HG02870 (cell line): ENCODE data around the gene TMEM243.
"Not testable (repeated sequence)": the region's sequence is repeated elsewhere in the genome, so short reads cannot be mapped to it uniquely, and the experiment has no call there.

Source experiments
- ATAC-seq: cut with Tn5 transposase; IDR thresholded peaks from one replicate; pipeline ENCODE4 v1.9.1; 2021; ENCODE audit warnings: mild to moderate bottlenecking, moderate library complexity; ENCODE audit not compliant: unreplicated experiment

TMEM243 gene, protein sequence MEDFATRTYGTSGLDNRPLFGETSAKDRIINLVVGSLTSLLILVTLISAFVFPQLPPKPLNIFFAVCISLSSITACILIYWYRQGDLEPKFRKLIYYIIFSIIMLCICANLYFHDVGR

DNA sequence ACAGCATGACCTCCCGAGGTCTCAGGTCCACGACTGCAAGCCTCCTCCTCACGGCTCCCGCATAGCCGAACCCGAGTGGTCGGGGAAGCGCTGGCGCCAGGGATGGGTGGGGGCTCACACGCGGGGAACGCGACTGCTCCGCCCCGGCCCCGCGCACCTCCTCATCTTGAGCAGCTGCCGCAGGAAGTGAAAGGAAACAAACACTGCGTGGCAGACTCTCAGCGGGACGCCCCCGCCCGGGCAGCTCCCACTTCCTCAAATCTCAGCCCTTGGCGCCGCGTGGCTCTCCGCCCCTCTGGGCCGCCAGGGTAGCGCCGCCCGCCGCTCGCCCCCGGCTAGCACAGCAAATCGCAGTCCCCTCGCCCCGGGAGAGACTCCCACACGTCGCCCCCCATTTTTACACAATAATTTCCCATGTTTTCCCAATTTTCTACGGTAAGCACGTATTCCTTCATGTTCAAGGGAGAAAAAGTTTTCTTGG lies at the start of gene TMEM243:
TSS of gene TMEM243 (minus strand) at position 188 of the 481 bp plus-strand sequence. CDS start 229 bp downstream, outside the sequence.
- peak; percentile 40 for ATAC-seq

DNA sequence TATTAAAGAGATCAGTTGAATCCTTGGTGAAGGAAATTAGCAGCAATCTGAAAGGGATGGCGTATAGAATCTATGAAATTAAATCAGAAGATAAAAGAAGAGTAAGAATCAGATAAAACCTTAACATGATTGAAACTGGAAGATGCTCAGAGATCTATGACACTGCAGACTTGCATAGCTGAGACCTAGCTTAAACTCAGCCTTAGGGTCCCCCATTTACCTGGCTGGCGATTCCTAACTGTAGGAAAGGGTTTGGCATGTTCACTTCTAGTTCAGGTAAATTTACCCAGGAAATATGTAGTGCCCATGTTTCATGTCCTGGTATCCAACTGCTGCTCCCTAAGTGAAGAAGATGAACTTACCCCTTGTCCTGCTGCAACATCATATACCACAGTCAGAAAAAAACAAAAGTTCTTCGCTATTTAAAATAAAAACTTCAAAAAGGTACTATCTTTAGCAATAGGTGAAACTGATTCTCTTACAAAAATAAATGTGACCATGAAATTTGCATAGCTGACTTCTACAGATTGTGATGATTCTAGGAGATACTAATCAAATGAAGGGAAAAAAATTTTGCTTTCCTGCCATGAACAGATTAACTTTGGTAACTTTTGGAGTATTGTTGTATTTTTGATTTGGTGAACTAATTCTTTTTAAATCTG lies 47.8 kb upstream of the TMEM243 start:
- peak; percentile 83 for ATAC-seq

DNA sequence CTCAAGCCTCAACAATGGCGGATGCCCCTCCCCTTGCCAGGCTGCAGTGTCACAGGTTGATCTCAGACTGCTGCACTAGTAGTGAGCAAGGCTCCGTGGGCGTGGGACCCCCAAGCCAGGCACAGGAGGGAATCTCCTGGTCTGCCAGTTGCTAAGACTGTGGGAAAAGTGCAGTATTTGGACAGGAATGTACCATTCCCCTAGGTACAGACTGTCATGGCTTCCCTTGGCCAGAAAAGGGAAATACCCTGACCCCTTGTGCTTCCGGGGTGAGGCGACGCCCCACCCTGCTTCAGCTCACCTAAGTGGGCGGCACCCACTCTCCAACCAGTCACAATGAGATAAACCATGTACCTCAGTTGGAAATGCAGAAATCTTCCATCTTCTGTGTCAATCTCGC lies 44.0 kb upstream of the TMEM243 start:
- ATAC-seq: no peak

DNA sequence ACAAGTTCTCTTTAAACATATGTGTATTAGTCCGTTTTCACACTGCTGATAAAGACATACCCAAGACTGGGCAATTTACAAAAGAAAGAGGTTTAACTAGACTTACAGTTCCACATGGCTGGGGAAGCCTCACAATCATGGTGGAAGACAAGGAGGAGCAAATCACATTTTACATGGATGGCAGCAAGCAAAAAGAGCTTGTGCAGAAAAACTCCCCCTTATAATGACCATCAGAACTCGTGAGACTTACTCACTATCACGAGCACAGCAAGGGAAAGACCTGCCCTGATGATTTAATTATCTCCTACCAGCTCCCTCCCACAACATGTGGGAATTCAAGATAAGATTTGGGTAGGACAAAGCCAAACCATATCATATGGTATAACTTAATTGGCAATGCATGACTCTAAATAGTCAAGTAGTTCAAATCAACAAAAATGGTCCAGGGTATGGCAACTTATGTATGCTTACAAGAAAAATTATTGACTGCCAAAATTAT lies 34.1 kb upstream of the TMEM243 start:
- ATAC-seq: no peak

DNA sequence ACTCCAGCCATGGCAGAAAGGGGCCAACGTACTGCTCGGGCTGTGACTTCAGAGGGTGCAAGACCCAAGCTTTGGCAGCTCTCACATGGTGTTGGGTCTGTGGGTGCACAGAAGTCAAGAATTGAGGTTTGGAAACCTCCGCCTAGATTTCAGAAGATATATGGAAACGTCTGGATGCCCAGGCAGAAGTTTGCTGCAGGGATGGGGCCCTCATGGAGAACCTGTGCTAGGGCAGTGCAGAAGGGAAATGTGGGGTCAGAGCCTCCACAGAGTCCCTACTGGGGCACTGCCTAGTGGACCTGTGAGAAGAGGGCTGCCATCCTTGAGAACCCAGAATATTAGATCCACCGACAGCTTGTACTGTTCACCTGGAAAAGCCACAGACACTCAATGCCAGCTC lies 26.1 kb upstream of the TMEM243 start:
- ATAC-seq: not testable (repeated sequence)

DNA sequence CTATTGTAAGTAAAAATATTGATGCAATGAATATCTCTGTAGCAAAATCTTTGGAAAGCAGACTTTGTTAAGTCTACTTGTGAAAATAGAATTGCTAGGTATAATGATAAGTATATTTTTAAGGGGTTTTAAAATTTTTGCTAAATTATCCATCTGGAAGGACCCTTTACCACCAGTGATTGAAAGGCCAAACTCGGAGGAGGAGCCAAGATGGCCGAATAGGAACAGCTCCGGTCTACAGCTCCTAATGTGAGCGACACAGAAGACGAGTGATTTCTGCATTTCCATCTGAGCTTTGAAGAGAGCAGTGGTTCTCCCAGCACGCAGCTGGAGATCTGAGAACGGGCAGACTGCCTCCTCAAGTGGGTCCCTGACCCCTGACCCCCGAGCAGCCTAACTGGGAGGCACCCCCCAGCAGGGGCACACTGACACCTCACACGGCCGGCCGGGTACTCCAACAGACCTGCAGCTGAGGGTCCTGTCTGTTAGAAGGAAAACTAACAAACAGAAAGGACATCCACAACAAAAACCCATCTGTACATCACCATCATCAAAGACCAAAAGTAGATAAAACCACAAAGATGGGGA lies 19.0 kb upstream of the TMEM243 start:
- not testable (repeated sequence) for ATAC-seq

DNA sequence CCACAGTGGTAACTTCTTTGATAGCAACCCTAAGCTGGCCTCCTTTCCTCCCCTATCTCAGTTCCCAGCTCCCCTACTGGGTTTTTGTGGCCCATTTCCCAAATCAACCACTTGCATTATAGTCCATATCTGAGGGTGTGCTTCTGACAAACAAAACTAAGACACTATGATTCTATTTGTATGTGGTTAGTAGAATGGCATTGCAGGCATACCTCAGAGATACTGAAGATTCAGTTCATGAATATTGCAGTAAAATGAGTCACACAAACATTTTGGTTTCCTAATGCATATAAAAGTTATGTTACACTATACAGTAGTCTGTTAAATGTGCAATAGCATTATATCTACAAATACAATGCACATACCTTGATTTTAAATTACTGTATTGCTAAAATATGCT lies 15.4 kb upstream of the TMEM243 start:
- ATAC-seq: no peak

DNA sequence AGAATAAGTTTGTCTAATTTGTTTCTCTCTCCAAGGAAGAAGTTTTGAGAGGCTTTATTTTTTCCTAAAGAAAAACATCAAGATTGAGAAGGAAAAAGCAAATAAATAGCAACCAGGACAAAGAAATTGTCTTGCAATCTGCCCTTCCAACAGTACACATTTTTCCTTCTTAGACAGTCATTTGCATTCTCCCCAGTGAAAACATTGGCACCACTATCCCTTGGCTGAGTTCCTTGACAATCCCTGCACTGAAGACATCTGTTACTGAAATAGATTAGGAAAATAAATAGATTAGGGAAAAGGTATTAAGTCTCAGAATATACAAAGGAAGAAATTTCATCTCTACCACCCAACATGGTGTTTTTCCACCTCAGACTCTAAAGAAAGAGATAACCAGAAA lies 12.2 kb upstream of the TMEM243 start:
- ATAC-seq: no peak

DNA sequence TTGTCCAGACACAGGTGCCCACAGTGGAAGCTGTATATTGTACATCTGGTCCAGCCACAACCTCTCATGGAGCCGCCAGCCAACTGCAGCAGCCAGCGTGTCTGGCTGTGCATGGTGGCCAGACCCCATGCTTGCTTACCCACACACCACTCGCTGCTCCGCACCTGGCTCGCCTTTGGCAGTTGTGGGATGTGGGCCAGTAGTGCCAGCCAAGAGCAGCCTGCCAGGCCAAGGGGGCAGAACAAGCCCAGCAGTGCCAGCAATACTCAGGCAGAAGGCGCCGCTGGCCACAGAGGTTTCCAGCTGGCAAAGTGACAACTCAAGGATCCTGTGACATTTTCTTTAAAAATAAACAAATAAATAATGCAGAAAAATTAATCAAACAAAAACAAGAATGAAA lies 11.7 kb upstream of the TMEM243 start:
- no peak for ATAC-seq

DNA sequence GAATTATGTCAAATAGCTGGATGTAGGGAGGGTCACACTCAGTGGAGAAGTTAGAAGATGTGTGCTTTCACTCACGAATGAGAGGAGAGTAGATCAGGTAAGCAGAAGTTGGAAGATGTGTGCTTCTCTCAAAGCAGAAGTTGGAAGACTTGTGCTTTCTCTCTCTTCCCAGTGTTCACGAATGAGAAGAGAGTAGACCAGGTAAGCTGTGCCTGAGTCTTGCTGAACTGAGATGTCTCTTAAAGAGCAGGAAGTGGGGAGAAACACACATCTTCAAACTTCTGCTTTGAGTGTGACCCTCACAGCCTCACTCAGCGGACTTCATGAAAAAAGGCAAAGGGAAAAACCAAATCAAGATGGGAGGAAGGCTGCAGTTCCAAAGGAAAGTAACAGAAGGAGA lies 7.0 kb upstream of the TMEM243 start:
- ATAC-seq: peak; percentile 71

DNA sequence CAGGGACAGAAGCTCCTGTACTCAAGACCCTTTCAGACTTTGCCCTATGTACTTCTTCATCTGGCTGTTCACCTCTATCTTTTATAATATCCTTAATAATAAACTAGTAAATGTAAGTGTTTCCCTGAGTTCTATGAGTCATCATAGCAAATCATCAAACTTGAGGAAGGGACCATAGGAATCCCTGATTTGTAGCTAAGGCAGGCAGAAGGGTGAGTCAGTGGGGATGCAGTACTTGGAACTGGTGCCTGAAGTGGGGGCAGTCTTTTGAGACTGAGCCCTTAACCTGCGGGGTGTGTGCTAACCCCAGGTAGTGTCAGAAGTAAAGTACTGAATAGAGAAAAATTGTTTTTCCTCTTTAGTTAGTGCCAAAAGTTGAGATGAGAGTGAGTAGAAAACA lies 6.2 kb upstream of the TMEM243 start:
- ATAC-seq: no peak

DNA sequence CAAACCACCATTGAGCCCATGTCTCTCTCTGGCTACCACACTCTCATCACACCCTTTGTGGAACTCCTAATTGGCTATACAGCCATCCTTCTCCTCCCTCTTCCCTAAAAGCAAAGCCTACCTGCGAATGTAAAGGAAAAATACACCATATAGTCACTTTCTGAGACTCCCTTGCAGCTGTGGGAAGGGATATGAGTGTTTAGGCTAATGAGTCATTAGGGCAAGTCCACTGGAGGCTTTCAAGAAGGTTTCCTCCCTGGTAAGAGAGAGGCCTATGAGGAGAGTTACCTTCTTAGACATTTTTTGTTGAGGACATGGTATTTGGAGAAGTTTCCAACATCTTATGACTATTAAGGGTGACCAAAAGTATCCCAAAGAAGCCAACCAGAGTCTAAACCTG lies 4.1 kb upstream of the TMEM243 start:
- ATAC-seq: no peak

DNA sequence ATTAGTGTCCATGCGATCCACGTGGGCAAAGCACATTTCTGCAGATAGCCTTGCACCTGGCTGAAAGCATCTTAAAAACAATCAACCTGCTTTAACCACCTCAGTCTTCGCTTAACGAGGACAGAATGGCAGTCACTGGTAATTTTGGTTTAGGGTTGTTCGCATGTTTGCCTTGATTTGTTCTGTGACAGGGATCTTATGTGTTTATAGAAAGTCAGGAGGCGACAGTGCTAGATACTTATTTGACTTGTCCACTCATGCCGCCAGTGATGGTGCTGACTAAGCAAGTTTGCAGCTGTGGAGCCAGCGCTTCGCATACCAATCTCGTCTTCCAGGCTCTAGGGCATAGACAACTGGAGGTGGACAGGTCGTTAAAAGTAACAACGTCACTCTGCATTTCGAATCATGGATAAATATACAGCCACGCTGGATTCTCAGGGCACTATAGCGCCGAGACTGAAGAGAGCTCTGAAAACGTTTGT lies 1.2 kb upstream of the TMEM243 start:
- ATAC-seq: no peak

DNA sequence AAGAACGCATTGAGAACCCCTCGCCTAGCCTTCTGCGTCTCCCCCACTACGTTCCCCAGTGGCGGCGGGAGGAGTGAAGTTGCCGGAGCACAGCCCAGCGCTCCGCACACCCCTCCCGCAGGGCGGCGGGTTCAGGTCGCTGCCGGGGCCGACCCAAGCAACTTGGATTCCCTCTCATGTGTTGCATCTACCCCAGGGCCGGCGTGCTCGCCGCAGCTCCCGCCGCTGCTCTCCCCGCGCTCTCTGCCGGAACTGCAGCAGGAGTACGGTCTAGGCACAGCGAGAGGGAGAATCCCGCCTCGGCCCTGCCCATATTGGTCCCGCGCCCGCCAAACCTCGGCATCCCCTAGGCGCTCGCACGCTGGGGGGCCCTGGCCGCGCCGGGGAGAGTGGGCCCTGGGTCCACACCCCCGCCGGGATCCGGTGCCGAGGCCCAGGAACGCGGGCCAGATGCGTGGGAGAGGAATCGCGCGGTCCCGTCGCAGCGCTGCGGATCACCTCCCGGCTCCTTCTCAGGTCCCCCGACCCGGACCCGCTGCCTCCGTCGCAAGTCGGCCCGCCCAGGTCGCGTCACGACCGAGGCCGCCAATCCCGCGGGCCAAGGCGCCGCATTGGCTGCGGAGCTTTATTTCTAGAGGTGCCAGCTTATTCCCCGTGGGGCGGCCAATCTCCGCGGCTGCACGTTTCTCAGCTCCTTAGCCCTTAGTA lies 648 bp upstream of the TMEM243 start:
- peak; percentile 21 for ATAC-seq

DNA sequence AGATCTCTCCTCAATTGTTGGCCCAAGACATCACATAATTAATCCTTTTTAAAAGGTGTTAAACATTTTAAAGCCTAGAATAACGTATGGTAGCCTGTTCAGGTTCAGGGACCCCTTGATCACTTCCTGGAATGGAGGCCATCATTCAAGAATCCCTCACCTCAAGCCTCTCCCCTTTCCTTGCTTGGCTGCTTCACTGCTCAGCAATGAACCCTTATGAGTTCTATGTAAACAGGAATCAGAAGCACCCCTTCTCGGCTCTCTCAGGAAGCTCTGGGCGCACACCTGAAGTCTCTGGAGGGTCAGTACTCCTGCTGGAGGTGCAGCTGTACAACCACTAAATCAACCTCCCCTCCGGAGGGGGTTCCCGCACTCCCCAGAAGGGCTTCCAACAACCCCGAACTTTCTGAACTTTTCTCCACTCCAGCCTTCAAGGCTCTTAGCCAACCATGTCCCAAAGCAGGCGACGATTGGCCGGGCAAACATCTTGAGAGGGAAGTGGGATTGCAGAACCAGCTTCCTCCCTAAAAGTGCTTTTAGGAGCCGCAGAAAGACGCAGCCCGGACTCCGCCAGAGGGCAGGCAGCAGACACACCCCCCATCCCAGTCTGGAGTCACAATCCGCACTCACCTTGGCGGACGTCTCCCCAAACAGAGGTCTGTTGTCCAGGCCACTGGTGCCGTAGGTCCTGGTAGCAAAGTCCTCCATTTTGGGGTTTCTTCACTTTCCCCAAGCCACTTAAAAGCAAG lies 562 bp downstream of the TMEM243 start:
- ATAC-seq: no peak

DNA sequence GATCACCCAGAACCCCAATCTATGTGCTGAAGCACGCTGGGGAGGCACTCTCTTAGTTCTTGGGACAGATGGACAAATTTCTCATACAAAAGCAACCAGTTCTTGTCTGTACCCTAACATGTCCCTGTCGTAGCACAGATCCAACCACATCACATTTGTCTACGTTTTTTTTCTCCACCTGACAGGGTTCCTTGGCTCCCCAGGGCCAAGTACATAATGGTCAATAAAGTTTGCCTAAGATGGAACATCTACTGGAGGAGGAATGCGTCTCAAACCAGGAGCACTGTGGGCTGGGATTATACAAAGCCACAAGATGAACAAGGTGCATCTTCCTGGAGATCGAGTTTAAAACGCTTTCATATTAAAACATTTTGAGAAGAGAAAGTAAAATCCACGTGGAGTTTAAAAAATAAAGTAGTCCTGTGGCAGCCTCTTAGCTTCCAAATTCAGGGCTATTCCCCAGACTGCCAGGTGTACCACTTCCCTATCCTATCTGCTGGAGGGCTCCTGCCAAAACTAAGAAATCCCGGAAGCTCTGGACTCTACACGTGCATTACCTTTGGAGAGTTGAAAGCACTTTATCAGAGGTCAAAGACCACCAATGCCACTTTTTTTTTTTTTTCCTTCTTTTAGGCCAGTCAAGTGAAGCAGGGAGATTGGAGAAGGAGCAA lies 1.4 kb downstream of the TMEM243 start:
- no peak for ATAC-seq

DNA sequence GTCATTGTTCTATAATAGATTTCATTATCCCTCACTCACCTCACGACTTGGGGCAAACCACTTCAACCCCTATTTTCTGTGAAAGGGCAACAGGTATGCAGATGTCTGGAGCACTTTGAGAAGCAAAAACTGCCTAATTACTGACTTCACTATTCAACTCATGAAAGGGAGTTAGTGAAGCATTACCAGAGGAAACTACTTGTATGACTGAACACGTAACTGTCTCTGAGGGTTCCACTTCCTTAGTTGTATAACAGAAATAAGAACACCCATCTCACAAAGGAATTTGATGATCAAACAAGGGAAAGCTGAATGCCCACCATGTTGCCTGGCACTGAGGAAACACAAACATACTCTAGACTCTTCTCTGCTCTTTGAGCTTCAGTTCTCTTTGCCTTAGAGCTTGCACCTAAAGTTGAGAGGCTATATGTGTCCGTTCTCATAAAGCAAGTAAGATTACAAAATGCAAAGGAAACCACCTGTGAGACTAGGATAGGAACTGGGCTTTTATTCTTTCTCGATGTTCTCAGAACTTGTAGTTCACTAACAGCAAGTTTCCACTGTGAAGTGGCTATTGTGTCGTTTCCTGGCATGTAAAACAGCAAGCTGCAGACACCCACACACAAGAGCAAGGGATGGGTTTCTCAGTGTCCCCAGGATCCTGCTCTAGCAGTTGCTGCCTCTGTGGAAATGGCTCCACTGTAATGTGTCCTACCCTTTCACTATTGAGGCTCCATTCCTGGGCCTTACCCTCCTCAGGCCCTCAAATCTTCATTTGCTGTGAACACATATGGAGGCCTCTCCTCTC lies 2.6 kb downstream of the TMEM243 start:
- peak; percentile 46 for ATAC-seq

DNA sequence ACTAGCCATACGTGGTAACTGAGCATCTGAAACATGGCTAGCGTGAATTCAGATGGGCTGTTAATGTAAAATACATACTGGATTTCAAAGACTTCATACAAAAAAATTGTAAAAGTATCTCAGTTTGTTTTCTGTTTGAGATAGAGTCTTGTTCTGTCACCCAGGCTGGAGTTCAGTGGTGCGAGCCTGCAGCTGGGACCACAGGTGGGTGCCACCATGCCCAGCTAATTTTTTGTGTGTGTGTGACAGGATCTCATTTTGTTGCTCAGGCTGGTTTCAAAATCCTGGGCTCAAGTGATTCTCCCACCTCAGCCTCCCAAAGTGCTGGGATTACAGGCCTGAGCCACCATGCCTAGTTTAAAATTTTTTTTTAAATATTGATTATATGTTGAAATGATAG lies 4.5 kb downstream of the TMEM243 start:
- no peak for ATAC-seq

DNA sequence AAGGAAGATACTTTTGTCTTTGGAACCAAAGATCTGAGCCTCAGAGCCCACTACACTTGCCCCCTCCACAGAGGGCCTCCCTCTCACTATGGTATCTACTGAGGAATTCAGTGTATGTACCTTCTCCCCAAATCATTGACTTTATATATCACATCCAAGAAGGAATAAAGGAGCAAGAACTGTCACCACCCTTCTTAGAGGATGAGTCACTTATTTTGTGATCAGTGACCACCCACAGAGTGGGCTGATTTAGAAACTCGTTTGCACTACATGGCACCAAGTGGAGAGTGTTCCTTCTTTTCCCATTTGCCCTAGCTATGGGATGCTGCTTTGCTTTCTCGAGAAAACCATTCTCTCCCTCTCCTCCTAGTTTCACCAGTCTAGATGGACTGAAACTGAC lies 5.7 kb downstream of the TMEM243 start:
- ATAC-seq: no peak
